GM10248 (cell line): ENCODE results near the gene RPL26.

Experiments used
- CTCF ChIA-PET: fragments of 300-600 bp; sonication (Branson Sonifier 250); formaldehyde crosslinking; extraction: SDS; loops from one replicate; lab custom pipeline; 2021; ENCODE audit warnings: antibody characterized with exemption; lab: Yijun Ruan, JAX
- POLR2A ChIA-PET: fragments of 350-650 bp; sonication (Branson Sonifier 250); formaldehyde crosslinking; extraction: SDS; loops from one replicate; lab custom pipeline; 2020; ENCODE audit warnings: antibody characterized with exemption; lab: Yijun Ruan, JAX
- DNase-seq: peaks from one replicate; pipeline ENCODE4 v3.0.0; 2012; ENCODE audit errors: extremely low spot score
- TF ChIP-seq, protein P1 (sequence below): IDR thresholded peaks from 2 replicates; pipeline ENCODE4 v1.5.1; 2012; ENCODE audit warnings: mild to moderate bottlenecking, low read depth; ENCODE audit errors: extremely low read depth, missing control alignments, control extremely low read depth

The RPL26 gene

DNA sequence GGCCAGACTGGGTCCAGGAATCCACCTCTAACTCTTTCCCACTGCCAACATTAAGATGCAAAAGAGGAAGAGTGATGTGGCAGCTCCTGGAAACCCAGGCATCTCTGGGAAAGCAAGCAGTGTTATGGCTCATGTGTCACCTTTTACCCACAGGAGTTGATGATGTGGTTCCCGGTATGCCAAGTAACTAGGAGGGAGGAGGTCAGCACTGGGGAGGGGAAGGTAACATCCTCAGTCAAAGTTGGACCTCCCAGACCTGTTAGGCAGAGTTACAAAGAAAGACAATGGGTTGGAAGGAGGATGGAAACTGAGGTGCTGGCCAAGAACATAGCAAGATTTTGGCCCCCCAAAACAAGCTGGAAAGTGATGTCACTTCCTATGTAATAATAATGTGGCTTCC lies 17.9 kb downstream of the RPL26 start:
- ChIA-PET CTCF (interaction anchor here (0.6 to 0.8 kb wide), 2 partner anchors 19 to 286 kb away, joined by 3 to 5 read pairs; no protein-coding TSS in a partner anchor), POLR2A (no interaction called here)
- TF ChIP-seq, protein P1, sequence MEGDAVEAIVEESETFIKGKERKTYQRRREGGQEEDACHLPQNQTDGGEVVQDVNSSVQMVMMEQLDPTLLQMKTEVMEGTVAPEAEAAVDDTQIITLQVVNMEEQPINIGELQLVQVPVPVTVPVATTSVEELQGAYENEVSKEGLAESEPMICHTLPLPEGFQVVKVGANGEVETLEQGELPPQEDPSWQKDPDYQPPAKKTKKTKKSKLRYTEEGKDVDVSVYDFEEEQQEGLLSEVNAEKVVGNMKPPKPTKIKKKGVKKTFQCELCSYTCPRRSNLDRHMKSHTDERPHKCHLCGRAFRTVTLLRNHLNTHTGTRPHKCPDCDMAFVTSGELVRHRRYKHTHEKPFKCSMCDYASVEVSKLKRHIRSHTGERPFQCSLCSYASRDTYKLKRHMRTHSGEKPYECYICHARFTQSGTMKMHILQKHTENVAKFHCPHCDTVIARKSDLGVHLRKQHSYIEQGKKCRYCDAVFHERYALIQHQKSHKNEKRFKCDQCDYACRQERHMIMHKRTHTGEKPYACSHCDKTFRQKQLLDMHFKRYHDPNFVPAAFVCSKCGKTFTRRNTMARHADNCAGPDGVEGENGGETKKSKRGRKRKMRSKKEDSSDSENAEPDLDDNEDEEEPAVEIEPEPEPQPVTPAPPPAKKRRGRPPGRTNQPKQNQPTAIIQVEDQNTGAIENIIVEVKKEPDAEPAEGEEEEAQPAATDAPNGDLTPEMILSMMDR = no peak
- DNase-seq = no peak

DNA sequence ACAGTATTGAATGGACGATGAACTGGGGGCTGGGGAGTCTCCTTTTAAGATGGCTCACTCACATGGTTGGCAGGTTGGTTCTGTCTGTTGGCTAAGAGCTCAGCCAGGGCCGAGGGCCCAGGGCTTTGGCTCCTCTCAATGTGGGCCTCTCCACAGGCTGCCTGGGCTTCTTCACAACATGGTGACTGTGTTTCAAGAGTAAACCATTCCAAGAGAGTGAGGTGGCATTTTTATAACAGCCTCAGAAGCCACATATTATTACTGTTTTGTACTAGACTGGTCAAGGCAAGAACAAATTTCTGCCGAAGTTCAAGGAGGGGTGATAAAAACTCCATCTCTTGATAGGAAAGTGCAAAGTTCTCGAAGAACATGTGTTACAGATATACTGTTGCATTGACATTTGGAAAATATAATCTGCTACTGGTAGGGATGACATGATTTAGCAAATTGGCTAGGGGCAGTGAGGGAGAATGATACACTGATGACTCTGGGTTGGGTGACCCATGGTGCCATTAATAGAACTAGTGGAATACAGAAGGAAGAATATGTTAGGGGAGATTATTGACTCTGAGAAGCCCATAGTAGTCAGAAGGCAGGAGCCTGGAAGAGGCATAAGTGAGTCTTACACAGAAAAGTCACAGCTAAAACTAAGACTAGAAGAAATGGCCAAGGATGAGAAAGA lies 20.2 kb downstream of the RPL26 start:
- POLR2A ChIA-PET = no interaction called here
- CTCF ChIA-PET = interaction anchor here (1.3 to 3.7 kb wide), 3 partner anchors 14 to 21 kb away, joined by 3 to 18 read pairs (median 7); partner anchors contain the start of genes KRABD2 and RPL26
- TF ChIP-seq, protein P1 = no peak
- no peak for DNase-seq

DNA sequence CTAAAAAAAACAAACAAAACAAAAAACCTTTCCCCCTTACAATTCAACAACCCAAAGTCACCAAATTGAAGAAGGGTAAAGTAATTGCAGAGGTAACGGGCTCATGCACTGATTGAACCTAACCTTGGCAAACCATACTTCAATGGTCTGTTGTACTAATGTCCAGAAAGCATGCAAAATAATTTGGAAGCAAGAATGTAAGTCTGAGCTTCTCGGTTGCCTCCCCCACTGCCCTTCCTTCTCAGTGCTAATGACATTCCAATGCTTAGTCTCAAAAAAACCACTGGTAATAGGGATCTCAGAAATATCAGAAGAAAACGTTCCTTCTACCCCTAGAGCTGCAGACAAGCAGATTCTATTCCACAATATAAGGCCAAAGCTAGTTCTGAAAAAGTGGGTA lies 22.2 kb downstream of the RPL26 start:
- CTCF ChIA-PET = interaction anchor here (1.4 to 3.7 kb wide), 5 partner anchors 10 to 385 kb away, joined by 4 to 18 read pairs (median 6); partner anchors contain the start of gene KRABD2
- POLR2A ChIA-PET = no interaction called here
- TF ChIP-seq, protein P1 = no peak
- no peak for DNase-seq

DNA sequence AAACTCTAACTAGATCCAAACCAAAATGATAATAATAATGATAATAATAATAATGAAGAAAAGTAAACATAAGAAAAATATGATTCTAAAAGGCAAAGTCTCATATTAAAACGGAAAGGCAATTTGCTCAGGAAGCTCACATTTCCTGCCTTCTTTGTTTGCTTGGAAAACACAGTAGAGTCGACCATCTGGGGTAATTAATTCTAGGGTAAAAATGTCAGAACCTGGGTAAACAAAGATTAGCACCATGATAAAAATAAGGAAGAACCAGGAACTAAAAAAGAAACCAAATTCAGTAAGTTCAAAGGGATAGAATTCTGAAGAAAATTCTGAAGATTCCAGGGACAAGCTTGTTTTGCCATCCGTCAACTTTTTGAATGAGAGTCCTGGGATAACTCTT lies 22.7 kb downstream of the RPL26 start:
- DNase-seq = no peak
- ChIA-PET CTCF (interaction anchor here (1.6 to 3.7 kb wide), 4 partner anchors 11 to 386 kb away, joined by 6 to 18 read pairs (median 6); partner anchors contain the start of gene KRABD2), POLR2A (no interaction called here)
- TF ChIP-seq, protein P1 = no peak

DNA sequence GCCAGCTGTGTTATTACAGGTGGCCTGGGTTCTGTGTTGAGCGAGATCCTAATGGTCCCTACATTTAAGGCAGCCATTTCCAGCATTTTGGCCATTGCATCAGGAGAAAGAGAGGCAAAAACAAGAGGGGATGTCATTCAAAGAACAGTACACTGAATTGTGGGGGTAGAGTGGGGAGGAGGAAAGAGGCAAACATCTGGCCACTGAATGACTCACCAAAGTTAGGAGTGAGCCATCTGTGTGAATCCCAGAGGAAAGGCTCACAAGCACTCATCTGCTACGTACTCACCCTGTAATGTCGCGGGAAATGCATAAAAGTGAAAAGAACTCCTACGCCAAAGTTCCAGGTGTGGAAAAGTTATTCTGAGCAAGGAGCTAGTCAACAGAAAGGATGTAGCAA lies 23.2 kb downstream of the RPL26 start:
- ChIA-PET CTCF (interaction anchor here (1.6 to 3.7 kb wide), 4 partner anchors 11 to 386 kb away, joined by 6 to 18 read pairs (median 6); partner anchors contain the start of gene KRABD2), POLR2A (no interaction called here)
- TF ChIP-seq, protein P1 = no peak
- no peak for DNase-seq

DNA sequence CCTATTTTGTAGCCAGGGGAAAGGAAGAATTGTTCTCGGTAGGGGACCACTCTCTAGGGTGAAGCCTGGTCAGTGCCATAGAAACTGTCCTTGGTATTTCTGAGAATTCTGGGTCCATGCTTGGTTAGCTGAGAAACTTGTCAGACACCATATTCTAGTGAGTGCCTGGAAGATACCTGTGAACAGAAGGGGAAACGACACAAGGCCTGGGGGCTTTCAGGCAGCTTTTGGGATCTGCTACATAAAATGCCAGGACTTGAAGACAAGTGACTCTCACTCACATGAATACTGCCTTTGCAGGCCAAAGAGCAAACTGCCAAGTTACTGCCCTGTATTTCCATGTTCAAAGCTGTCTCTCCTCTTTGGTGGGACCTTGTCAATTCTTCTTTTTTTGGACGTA lies 25.1 kb downstream of the RPL26 start:
- TF ChIP-seq, protein P1 = no peak
- ChIA-PET CTCF (interaction anchor here (1.2 kb wide), 1 partner anchor 20 kb away, joined by 3 read pairs; no protein-coding TSS in a partner anchor), POLR2A (no interaction called here)
- DNase-seq = no peak
